Retinal pigment epithelial cell (primary cell): ENCODE measurements around the gene ZDHHC1.

Experiments used
- DNase-seq: peaks from one replicate; pipeline ENCODE4 v3.0.0-alpha.2; 2010; ENCODE audit warnings: low read depth
- H3K4me3 ChIP-seq: 2 replicates; pipeline ENCODE4 v1.5.1; 2011; ENCODE audit warnings: mild to moderate bottlenecking, low read length, control low read depth, moderate library complexity
- CTCF ChIP-seq: conservative IDR thresholded peaks from 2 replicates; pipeline ENCODE4 v1.5.1; 2011; ENCODE audit warnings: low read depth, low read length, control low read depth, inconsistent platforms

Gene ZDHHC1

DNA sequence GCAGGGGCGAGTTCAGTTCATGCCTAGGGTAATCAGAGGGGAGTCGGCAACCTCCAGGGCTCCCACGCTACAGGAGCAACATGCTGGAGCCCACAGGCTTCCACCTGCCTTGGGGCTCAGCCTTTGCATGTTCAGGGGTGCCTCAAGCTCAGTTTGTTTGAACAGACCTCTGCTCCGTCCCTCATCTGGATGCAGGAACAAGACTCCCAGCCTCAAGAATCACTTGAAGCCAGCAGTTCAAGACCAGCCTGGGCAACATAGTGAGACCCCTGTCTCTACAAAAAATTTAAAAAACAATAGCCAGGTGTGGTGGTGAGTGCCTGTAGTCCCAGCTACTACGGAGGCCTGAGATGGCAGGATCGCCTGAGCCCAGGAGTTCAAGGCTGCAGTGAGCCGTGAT, 9.7 kb upstream of the ZDHHC1 start:
- TF ChIP-seq CTCF: no peak
- H3K4me3 ChIP-seq: no peak overlapping the region
- no peak for DNase-seq

GRCh38 chr16:67425580-67425979, 9.3 kb upstream of the ZDHHC1 start:
- TF ChIP-seq CTCF: no peak
- no peak overlapping the region for H3K4me3 ChIP-seq
- no peak for DNase-seq

- DNase-seq: no peak
- no peak for TF ChIP-seq CTCF
- H3K4me3 ChIP-seq: no peak overlapping the region
Observed at GRCh38 chr16:67425061-67425460, 8.8 kb upstream of the ZDHHC1 start.

GRCh38 chr16:67424261-67424615, 8.0 kb upstream of the ZDHHC1 start:
- H3K4me3 ChIP-seq: no peak overlapping the region
- TF ChIP-seq CTCF: no peak
- DNase-seq: no peak

- DNase-seq: no peak
- no peak overlapping the region for H3K4me3 ChIP-seq
- no peak for TF ChIP-seq CTCF
Observed at GRCh38 chr16:67423611-67424260, 7.5 kb upstream of the ZDHHC1 start.

- no peak overlapping the region for H3K4me3 ChIP-seq
- no peak for DNase-seq
- TF ChIP-seq CTCF: no peak
Observed at GRCh38 chr16:67423015-67423414, 6.7 kb upstream of the ZDHHC1 start.

- no peak for DNase-seq
- H3K4me3 ChIP-seq: no peak overlapping the region
- no peak for TF ChIP-seq CTCF
Observed at GRCh38 chr16:67421030-67421429, 4.8 kb upstream of the ZDHHC1 start.
